ENCODE measurements around the gene INTS2.

GRCh38 chr17:61842899-61843298 is 84.9 kb downstream of the INTS2 start:
- TF ChIP-seq EZH2 (IDR thresholded peaks at IDR 0.05; ENCODE audit: borderline replicate concordance, low read depth, low read length, severe bottlenecking) (no peak), CTCF (IDR thresholded peaks at IDR 0.05; ENCODE audit: borderline replicate concordance, extremely low read depth, low read length, poor library complexity, severe bottlenecking) (no peak)
